Measurements from ENCODE around the gene GADL1.

GRCh38 chr3:30919564-30919963 lies 25.1 kb upstream of the GADL1 start:
- TF ChIP-seq, protein P1, sequence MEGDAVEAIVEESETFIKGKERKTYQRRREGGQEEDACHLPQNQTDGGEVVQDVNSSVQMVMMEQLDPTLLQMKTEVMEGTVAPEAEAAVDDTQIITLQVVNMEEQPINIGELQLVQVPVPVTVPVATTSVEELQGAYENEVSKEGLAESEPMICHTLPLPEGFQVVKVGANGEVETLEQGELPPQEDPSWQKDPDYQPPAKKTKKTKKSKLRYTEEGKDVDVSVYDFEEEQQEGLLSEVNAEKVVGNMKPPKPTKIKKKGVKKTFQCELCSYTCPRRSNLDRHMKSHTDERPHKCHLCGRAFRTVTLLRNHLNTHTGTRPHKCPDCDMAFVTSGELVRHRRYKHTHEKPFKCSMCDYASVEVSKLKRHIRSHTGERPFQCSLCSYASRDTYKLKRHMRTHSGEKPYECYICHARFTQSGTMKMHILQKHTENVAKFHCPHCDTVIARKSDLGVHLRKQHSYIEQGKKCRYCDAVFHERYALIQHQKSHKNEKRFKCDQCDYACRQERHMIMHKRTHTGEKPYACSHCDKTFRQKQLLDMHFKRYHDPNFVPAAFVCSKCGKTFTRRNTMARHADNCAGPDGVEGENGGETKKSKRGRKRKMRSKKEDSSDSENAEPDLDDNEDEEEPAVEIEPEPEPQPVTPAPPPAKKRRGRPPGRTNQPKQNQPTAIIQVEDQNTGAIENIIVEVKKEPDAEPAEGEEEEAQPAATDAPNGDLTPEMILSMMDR (optimal IDR thresholded peaks at IDR 0.05 in 1 of 3, IDR thresholded peaks at IDR 0.05 in 1 of 3, conservative IDR thresholded peaks at IDR 0.05 in 1 of 3; ENCODE audit: extremely low read depth in 1 of 3, insufficient read depth in 2 of 3, low read length in 3 of 3): no peak
- TF ChIP-seq EZH2 (IDR thresholded peaks at IDR 0.05; ENCODE audit: low read length): no peak
